ENCODE data around the gene RAPGEF2. TPM values are rescaled to one million over a fixed set of nuclear protein-coding genes. Genes with fewer than 3 reads are reported as not detected.
A peak's percentile ranks its signal among the peaks of the same experiment; 100 is the strongest.
"Not testable (repeated sequence)": the region's sequence is repeated elsewhere in the genome, so short reads cannot be mapped to it uniquely, and the experiment has no call there.

RAPGEF2 gene, protein sequence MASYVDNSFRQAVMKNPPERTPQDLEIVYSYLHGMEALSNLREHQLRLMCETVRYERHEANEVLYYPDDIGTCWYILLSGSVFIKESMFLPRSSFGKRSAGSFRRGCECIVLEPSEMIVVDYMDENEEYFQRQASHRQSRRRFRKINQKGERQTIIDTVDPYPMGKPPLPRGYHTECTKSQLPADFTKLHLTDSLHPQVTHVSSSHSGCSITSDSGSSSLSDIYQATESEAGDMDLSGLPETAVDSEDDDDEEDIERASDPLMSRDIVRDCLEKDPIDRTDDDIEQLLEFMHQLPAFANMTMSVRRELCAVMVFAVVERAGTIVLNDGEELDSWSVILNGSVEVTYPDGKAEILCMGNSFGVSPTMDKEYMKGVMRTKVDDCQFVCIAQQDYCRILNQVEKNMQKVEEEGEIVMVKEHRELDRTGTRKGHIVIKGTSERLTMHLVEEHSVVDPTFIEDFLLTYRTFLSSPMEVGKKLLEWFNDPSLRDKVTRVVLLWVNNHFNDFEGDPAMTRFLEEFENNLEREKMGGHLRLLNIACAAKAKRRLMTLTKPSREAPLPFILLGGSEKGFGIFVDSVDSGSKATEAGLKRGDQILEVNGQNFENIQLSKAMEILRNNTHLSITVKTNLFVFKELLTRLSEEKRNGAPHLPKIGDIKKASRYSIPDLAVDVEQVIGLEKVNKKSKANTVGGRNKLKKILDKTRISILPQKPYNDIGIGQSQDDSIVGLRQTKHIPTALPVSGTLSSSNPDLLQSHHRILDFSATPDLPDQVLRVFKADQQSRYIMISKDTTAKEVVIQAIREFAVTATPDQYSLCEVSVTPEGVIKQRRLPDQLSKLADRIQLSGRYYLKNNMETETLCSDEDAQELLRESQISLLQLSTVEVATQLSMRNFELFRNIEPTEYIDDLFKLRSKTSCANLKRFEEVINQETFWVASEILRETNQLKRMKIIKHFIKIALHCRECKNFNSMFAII (N-terminal part only)
- polyA plus RNA-seq (ENCODE audit: insufficient read length in 4 of 4): 10 to 100 TPM; 38.7 to 52.5 (median 46.9) TPM

DNA sequence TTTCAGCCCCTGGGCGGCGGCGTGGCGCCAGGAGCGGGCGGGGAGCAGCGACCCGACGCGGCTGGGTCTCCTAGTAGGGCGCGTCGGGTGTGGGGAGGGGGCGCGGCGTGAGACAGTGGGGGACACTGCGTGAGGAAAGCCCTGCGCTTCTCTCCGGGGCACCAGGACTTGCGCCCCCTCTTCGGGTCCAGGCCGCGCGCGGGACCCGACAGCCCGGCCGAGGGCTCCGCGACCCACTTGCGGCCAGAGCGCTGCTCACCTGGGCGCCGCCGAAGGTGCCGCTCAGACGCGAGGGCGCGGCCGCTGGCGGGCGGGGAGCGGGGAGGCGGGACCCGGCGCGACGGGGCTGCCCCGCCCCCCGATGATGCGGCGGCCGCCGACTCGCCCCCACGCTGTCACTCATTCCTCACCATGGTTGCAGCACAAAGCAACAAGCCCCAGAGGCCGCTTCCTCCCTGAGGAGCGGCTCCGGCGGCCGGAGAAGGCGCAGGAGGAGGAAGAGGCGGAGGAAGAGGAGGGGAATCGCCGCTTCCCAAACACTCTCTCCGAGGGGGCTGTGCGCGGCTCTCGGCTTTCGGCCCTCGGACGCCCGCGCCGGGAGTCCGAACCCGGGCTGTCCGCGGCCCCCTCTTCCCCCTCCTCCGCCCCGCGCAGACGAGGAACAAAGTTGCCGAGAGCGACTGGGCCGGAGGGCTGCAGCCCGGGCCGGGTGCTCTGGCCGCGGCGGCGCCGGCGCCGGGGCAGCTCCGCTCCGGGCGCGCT is at the start of gene RAPGEF2:
Gene RAPGEF2, plus strand, starts transcription at position 458 of the 762 bp plus-strand sequence. CDS start 1,084 bp downstream, outside the sequence.
- peak; percentile 82 to 91 (median 84) for DNase-seq (ENCODE audit: low read depth in 4 of 4, low spot score in 3 of 4)

DNA sequence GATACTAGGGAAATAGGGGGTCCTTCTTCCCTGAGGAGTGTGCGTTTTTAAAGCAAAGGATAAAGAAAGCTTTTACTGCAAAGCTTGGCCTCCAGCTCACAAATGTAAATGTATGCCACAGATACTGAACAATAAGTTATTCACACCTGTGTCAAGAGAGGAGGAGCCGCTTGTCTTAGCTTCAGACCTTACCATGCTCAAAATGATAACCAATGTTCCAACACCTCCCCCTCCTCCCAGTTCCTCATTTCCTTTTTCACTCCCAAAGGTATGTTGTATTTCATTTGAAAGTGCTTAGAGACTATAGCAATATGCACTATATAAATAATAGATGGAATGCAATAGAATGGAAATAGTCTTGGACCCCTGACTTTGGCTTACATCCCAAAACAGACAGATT is 47.0 kb upstream of the RAPGEF2 start:
- no peak for DNase-seq (ENCODE audit: low read depth in 4 of 4, low spot score in 3 of 4)

DNA sequence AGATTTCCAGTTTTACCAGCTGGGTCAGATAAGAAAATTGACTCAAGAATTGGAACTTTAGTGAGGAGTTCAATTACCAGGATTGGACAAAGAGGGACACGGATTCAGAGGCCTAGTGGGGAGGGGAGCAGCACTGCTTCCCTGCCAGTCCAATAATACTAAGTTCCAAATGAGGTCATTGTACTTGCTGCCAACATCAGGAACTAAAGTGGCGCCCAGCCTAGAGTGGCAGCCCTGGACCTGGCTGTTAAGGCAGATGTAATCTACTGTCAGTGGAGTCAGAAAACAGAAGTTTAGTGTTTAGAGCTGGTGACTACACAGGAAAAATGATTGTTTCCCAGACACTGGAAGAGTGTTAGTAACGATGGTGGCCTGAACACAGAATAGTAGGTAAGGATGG is 42.7 kb upstream of the RAPGEF2 start:
- no peak for DNase-seq (ENCODE audit: low read depth in 4 of 4, low spot score in 3 of 4)

DNA sequence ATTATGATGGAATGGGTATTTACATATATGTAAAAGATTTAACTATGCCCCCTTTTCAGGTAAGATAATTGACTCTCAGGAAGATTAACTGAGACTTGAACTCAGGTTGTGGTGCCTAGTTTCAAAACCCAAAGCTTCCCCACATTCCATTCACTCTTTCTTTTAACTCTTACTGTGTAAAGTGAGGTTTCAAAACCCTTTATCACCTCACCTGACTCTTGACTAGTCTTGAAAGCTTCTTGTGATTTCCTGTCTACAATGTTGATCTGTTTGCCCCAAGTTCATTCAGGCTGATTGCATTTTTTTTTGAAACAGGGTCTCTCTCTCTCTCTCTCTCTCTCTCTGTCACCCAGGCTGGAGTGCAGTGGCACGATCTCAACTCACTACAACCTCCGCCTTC is 40.5 kb upstream of the RAPGEF2 start:
- no peak for DNase-seq (ENCODE audit: low read depth in 4 of 4, low spot score in 3 of 4)

DNA sequence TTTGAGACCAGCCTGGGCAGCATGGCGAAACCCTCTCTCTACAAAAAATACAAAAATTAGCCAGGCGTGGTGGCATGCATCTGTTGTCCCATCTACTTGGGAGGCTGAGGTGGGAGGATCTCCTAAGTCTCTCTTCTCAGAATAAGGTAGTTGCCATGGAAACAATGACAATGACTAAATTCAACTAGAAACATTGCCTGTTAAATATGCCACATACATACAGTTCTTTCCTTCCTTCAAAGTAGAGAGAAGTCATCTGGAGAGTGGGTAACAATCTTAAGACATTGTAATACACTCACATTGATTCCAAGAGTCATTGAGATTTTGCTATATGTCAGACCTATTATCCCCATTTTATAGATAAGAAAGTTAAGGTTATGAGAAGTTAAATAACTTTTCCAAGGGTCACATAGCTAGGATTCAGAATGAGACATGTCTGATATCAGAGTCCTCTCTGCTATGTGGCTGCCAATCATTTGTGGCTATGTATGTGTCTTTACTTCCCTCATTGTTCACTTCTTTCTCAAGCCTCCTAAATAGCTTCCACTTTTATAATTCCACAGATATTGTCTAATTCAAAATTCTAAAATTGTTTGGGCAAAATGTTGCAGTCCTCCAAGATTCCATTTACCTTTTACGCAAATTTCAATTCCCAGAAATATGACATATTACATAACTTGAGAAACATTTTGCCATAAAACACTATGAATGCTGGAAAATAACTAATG is 37.2 kb upstream of the RAPGEF2 start:
- DNase-seq (ENCODE audit: low read depth in 4 of 4, low spot score in 3 of 4): no peak

DNA sequence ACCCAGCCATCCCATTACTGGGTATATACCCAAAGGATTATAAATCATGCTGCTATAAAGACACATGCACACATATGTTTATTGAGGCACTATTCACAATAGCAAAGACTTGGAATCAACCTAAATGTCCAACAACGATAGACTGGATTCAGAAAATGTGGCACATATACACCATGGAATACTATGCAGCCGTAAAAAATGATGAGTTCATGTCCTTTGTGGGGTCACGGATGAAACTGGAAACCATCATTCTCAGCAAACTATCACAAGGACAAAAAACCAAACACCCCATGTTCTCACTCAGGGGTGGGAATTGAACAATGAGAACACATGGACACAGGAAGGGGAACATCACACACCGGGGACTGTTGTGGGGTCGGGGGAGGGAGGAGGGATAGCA is 34.7 kb upstream of the RAPGEF2 start:
- not testable (repeated sequence) for DNase-seq (ENCODE audit: low read depth in 4 of 4, low spot score in 3 of 4)

DNA sequence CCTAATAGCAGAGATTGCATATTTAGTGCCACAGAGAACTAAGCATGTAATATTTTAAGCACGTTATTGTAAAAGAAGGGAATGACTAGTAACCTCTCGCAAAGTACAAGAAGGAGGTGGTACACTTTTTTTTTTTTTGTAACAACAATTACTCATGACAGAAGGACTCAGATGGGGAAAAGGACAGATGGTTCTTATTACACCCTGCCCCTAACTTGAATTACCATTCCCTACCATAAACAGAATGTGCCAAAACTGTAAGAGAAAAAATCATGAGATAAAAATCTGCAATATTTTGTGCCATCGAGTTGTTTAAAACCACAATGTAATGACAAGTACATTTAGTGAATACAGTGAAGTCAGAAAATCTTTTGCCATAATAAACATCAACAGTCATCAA is 33.0 kb upstream of the RAPGEF2 start:
- DNase-seq (ENCODE audit: low read depth in 4 of 4, low spot score in 3 of 4): no peak

DNA sequence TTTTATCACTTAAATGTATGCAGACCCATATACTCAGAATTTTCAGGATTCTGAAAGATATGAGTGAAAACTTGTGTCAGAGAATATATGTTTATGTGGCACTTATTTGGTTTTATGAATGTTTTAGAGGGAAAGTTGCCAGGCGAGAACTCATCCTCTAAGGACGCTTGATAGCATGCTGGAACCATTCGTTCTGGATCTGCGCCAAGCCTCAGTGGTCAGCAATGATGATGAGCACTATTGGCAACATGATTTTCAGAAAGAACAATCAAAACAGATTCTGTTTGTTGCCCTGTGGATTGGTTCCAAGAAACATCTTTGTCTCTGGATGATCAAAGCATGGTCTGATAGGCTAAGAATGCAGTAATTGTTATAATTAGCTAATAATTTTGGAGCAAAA is 32.1 kb upstream of the RAPGEF2 start:
- DNase-seq (ENCODE audit: low read depth in 4 of 4, low spot score in 3 of 4): no peak

DNA sequence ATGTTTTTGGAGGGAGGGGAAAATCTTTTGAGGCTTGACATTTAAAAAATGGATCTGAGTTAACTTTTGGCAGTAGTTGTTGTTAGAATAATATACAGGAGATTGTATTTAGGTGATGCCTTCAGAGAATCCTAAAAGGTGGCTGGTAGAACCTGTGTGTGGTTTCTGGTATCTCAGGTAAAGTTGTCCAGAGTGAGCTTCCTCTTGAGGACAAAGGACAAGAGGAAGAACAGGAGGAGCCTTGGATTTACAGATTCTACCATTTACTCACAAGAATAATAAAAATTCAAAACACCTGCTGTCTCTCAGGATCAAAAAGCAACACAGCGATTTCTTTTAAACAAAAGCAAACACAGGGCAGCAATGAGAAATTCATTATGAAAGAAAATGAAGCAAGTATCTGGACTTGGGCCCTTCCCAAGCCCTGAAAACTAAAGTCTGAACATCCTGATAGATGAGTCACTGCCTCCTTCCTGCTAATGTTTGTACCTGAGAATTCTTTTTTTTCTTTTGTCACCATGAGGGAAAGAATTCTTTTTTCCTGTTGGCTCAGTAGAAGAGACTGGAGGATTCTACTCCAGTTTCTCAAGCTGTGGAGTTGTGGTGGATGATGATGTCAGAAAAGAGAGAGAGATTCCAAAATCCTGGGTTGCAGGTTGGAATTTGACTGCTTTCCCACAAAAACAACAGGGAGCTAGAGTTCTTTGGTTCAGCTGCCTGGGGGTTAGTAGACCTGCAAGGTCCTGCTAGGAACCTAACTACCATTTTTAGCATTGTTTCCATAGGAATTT is 31.5 kb upstream of the RAPGEF2 start:
- DNase-seq (ENCODE audit: low read depth in 4 of 4, low spot score in 3 of 4): no peak

DNA sequence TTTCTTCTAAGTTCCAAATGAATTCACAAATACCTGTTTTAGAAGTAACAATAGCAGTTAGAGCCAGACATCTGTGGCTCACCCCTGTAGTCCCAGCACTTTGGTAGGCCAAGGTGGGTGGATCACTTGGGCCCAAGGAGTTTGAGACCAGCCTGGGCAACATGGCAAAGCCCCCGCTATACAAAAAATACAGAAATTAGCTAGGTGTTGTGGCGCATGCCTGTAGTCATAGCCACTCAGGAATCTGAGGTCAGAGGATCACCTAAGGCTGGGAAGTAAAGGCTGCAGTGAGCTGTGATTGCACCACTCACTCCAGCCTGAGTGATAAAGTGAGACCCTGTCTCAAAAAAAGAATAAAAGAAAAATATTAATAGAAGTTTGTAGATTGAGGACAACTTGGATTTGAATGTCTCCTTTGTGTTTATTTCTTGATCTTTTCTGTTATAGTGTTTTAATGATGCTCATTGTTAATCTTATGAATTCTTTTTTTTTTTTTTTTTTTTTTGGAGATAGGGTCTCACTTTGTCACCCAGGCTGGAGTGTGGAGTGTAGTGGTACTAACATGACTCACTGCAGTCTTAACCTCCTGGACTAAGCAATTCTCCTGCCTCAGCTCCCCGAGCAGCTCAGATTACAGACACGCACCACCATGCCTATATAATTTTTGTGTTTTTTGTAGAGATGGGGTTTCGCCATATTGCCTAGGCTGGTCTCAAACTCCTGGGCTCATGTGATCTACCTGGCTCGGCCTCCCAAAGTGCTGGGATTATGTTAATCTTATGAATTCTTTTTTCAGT is 30.7 kb upstream of the RAPGEF2 start:
- no peak for DNase-seq (ENCODE audit: low read depth in 4 of 4, low spot score in 3 of 4)

DNA sequence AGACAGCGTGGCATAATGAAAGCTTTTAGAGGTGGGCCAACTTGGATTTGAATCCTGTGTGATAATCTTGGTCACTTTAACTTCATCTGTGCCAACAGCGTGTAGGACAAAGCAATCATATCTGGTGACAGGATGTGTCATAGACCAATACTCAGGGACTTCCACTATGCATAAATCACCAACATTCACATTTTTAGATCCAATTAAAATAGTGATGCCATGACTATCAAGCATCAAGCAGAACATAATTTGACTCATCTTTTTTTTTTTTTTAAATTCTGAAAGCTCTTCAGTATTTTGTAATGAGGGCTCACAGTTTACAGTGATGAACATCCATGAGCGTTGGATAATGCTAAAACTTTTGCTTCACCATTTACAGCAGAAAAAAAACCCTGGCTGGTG is 27.3 kb upstream of the RAPGEF2 start:
- DNase-seq (ENCODE audit: low read depth in 4 of 4, low spot score in 3 of 4): no peak

DNA sequence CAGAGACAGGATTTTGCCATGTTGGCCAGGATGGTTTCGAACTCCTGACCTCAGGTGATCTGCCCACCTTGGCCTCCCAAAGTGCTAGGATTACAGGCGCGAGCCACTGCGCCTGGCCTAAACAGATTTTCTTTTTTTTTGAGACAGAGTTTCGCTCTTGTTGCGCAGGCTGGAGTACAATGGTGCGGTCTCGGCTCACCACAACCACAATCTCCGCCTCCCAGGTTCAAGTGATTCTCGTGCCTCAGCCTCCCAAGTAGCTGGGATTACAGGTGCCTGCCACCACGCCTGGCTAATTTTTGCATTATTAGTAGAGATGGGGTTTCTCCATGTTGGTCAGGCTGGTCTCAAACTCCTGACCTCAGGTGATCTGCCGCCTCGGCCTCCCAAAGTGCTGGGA is 25.9 kb upstream of the RAPGEF2 start:
- not testable (repeated sequence) for DNase-seq (ENCODE audit: low read depth in 4 of 4, low spot score in 3 of 4)

DNA sequence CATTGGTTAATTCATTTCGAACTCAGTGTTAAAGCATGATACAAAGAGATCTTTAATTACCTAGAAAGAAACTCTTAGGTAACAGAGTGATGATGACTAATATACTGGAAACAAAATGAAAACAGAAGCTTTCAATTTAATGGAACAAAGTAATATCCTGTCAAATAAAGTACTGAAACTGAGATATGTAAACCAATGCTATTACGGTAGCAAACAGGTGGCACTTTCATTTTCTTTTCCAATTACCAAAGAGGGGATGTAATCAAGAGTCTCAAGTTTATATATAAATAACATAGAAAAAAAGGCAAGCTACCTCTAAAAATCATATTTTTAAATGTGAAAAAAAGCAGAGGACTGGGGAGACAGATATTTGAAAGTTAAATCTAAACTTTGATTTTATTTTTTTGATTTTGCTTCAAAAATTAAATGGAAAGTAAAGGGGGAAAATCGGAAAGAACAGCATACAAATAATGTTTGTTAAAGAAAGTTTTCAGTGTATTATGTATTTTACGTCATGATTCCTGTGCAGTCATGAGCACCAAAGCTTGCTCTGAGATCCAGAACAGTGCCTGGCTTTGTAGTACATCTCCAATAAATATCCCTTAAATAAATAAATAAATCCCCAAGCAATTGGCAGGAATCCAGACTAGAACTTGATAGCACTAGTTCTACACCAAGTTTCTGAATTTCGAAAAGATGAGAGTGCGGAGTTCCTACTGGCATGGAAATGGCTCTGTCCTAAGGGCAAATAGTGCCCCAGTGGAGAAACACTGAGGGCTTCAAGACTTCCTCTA is 25.0 kb upstream of the RAPGEF2 start:
- no peak for DNase-seq (ENCODE audit: low read depth in 4 of 4, low spot score in 3 of 4)

DNA sequence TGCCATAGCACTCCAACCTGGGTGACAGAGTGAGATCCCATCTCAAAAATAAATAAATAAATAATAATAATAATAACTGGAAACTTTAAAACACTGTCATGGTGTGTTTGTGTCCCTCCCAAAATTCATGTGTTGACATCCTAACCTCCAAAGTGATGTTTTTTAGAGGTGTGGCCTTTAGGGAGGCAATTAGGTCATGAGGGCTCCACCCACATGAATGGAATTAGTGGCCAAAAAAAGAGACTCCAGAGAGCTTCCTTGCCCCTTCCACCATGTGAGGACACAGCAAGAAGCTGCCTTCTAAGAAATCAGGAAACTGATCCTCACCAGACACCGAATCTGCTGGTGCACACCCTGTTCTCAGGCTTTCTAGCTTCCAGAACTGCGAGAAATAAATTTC is 23.8 kb upstream of the RAPGEF2 start:
- DNase-seq (ENCODE audit: low read depth in 4 of 4, low spot score in 3 of 4): no peak

DNA sequence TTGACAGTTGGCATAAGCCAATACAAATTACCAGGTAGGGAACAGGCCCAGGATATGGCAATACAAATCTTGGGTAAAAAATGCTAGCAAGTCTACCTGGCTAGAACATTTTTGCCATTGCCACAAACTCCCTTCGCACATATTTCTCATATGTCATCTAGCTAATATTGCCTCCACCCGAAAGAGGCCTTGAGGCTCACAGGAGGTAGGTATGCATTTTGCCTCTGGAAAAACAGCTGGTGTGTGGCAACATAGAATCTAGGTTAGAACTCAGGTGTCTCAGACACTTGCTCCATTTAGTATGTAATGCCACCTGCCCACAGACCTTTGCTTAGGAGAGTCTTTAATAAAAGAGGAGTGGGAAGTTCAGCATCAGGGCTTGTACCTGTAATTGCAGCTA is 16.3 kb upstream of the RAPGEF2 start:
- DNase-seq (ENCODE audit: low read depth in 4 of 4, low spot score in 3 of 4): no peak

DNA sequence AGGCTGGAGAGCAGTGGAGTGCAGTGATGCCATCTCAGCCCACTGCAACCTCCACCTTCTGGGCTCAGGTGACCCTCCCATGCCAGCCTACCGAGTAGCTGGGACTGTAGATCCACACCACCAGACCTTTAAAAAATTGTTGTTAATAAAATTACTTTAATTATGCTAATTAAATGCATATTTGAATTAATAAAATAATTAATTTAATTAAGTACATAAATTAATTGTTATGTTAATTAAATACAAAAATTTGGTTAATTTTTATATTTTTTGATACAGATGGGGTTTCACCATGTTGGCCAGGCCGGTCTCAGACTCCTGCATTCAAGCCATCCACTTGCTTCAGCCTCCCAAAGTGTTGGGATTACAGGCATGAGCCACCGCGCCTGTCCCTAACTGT is 12.6 kb upstream of the RAPGEF2 start:
- DNase-seq (ENCODE audit: low read depth in 4 of 4, low spot score in 3 of 4): no peak

DNA sequence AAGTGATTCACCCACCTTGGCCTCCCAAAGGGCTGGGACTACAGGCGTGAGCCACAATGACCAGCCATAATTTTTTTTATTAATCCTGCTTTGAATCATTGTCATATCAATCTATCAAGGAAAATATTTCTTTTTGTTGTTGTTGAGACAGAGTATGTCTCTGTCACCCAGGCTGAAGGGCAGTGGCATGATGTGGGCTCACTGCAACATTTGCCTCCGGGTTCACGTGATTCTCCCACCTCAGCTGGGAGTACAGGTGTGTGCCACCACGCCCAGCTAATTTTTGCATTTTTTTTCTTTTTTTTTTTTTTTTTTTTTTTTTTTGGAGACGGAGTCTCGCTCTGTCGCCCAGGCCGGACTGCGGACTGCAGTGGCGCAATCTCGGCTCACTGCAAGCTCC is 8.7 kb upstream of the RAPGEF2 start:
- not testable (repeated sequence) for DNase-seq (ENCODE audit: low read depth in 4 of 4, low spot score in 3 of 4)

DNA sequence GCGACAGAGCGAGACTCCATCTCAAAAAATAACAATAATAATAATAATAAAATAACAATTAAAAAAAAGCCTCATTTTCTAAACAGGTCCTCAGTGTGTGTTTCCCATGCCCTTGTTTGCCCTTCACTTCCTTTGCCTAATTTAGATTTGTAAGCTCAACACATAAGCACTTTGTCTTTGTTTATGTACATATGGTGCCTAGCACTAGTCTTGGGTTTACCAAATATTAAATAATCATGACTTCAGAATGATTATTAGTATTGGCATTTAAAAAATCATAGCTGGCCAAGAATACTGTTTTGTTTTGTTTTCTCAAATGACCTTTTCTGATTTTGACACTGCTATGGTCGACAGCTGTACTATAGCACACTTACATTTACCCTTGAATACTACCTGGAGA is 6.4 kb upstream of the RAPGEF2 start:
- DNase-seq (ENCODE audit: low read depth in 4 of 4, low spot score in 3 of 4): no peak
